ENCODE data around the gene GRIP1.

DNA sequence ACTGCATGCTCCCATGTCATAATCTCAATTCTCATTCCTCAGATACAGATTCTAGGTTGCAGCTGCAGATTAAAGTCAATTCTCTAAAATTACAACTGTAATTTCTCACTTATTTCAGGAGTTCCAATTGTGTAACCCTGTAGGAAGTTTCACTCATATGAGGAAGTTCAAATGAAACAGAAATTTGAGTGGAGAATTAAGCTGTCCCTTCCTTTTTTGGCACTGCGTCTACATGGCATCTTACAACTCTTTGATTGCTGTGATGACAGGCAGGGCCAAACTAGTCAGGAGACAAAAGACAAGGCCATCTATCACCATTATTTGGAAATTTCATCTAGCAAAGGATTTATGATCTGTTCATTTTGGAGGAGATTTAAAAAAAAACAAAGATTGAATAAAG, 13.3 kb upstream of the GRIP1 start:
- TF ChIP-seq, protein P1, sequence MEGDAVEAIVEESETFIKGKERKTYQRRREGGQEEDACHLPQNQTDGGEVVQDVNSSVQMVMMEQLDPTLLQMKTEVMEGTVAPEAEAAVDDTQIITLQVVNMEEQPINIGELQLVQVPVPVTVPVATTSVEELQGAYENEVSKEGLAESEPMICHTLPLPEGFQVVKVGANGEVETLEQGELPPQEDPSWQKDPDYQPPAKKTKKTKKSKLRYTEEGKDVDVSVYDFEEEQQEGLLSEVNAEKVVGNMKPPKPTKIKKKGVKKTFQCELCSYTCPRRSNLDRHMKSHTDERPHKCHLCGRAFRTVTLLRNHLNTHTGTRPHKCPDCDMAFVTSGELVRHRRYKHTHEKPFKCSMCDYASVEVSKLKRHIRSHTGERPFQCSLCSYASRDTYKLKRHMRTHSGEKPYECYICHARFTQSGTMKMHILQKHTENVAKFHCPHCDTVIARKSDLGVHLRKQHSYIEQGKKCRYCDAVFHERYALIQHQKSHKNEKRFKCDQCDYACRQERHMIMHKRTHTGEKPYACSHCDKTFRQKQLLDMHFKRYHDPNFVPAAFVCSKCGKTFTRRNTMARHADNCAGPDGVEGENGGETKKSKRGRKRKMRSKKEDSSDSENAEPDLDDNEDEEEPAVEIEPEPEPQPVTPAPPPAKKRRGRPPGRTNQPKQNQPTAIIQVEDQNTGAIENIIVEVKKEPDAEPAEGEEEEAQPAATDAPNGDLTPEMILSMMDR (IDR thresholded peaks at IDR 0.05; ENCODE audit: low read depth, low read length): no peak
- no peak for TF ChIP-seq POLR2A (IDR thresholded peaks at IDR 0.05; ENCODE audit: extremely low read depth, insufficient read length)

All from NB4 (cell line).